ENCODE measurements around the gene PRAME.
"Not testable (repeated sequence)": the region's sequence is repeated elsewhere in the genome, so short reads cannot be mapped to it uniquely, and the experiment has no call there.

Gene PRAME

GRCh38 chr22:22583030-22583429 is 24.0 kb upstream of the PRAME start:
- DNase-seq, result no peak
- TF ChIP-seq CTCF (IDR thresholded peaks at IDR 0.05; ENCODE audit: low read depth, low read length), result no peak
- no peaks in the 10 kb centered on the region for H3K27me3 ChIP-seq (ENCODE audit: insufficient read depth, low read depth, severe bottlenecking)
- no peak overlapping the region for H3K27ac ChIP-seq
- H3K9me3 ChIP-seq (ENCODE audit: severe bottlenecking), result no peaks in the 10 kb centered on the region
- no peaks in the 10 kb centered on the region for H3K36me3 ChIP-seq
- no peak overlapping the region for H3K4me3 ChIP-seq (ENCODE audit: low read depth, low read length)

GRCh38 chr22:22581524-22581923 is 22.5 kb upstream of the PRAME start:
- not testable (repeated sequence) for H3K27ac ChIP-seq; H3K36me3 ChIP-seq; H3K27me3 ChIP-seq (ENCODE audit: insufficient read depth, low read depth, severe bottlenecking); H3K4me3 ChIP-seq (ENCODE audit: low read depth, low read length); DNase-seq; H3K9me3 ChIP-seq (ENCODE audit: severe bottlenecking)

GRCh38 chr22:22579869-22580604 is 21.0 kb upstream of the PRAME start:
- H3K27me3 ChIP-seq (ENCODE audit: insufficient read depth, low read depth, severe bottlenecking), result no peaks in the 10 kb centered on the region
- no peak overlapping the region for H3K4me3 ChIP-seq (ENCODE audit: low read depth, low read length)
- no peaks in the 10 kb centered on the region for H3K36me3 ChIP-seq
- peak overlapping the region; percentile 63 for H3K27ac ChIP-seq
- no peak for DNase-seq
- no peaks in the 10 kb centered on the region for H3K9me3 ChIP-seq (ENCODE audit: severe bottlenecking)
- TF ChIP-seq CTCF (IDR thresholded peaks at IDR 0.05; ENCODE audit: low read depth, low read length), result no peak

GRCh38 chr22:22578702-22579424 is 19.8 kb upstream of the PRAME start:
- peak overlapping the region; percentile 63 for H3K27ac ChIP-seq
- no peak for TF ChIP-seq CTCF (IDR thresholded peaks at IDR 0.05; ENCODE audit: low read depth, low read length)
- DNase-seq, result peak; percentile 87
- H3K27me3 ChIP-seq (ENCODE audit: insufficient read depth, low read depth, severe bottlenecking), result no peaks in the 10 kb centered on the region
- no peak overlapping the region for H3K4me3 ChIP-seq (ENCODE audit: low read depth, low read length)
- H3K9me3 ChIP-seq (ENCODE audit: severe bottlenecking), result no peaks in the 10 kb centered on the region
- no peaks in the 10 kb centered on the region for H3K36me3 ChIP-seq

GRCh38 chr22:22576989-22577427 is 17.9 kb upstream of the PRAME start:
- TF ChIP-seq CTCF (IDR thresholded peaks at IDR 0.05; ENCODE audit: low read depth, low read length), result no peak
- H3K27ac ChIP-seq, result peak overlapping the region; percentile 14; the same call in 1 of the 2 replicates
- no peaks in the 10 kb centered on the region for H3K36me3 ChIP-seq
- H3K27me3 ChIP-seq (ENCODE audit: insufficient read depth, low read depth, severe bottlenecking), result no peaks in the 10 kb centered on the region
- no peak for DNase-seq
- H3K9me3 ChIP-seq (ENCODE audit: severe bottlenecking), result no peaks in the 10 kb centered on the region
- no peak overlapping the region for H3K4me3 ChIP-seq (ENCODE audit: low read depth, low read length)

GRCh38 chr22:22576244-22576988 is 17.4 kb upstream of the PRAME start:
- Histone ChIP-seq H3K27ac (peak overlapping the region; percentile 14; the same call in 1 of the 2 replicates), H3K36me3 (no peaks in the 10 kb centered on the region), H3K9me3 (ENCODE audit: severe bottlenecking) (no peaks in the 10 kb centered on the region), H3K4me3 (ENCODE audit: low read depth, low read length) (no peak overlapping the region), H3K27me3 (ENCODE audit: insufficient read depth, low read depth, severe bottlenecking) (no peaks in the 10 kb centered on the region)
- peak; percentile 85 for DNase-seq
- TF ChIP-seq CTCF (IDR thresholded peaks at IDR 0.05; ENCODE audit: low read depth, low read length), result peak; percentile 92

All from WERI-Rb-1 (cell line).